ENCODE results near the gene MED12.

Gene MED12

GRCh38 chrX:71184092-71184491 lies 65.7 kb downstream of the MED12 start:
- TF ChIP-seq EZH2 (optimal IDR thresholded peaks at IDR 0.05; ENCODE audit: low read depth, low read length) = no peak
- TF ChIP-seq EZH2phosphoT487 (IDR thresholded peaks at IDR 0.05; ENCODE audit: low read length) = no peak
- TF ChIP-seq, protein P1, sequence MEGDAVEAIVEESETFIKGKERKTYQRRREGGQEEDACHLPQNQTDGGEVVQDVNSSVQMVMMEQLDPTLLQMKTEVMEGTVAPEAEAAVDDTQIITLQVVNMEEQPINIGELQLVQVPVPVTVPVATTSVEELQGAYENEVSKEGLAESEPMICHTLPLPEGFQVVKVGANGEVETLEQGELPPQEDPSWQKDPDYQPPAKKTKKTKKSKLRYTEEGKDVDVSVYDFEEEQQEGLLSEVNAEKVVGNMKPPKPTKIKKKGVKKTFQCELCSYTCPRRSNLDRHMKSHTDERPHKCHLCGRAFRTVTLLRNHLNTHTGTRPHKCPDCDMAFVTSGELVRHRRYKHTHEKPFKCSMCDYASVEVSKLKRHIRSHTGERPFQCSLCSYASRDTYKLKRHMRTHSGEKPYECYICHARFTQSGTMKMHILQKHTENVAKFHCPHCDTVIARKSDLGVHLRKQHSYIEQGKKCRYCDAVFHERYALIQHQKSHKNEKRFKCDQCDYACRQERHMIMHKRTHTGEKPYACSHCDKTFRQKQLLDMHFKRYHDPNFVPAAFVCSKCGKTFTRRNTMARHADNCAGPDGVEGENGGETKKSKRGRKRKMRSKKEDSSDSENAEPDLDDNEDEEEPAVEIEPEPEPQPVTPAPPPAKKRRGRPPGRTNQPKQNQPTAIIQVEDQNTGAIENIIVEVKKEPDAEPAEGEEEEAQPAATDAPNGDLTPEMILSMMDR (IDR thresholded peaks at IDR 0.05; ENCODE audit: low read length) = no peak
- H3K27me3 ChIP-seq (replicated peaks; ENCODE audit: insufficient read depth, low read length) = no peaks in the 10 kb centered on the region
- H3K4me3 ChIP-seq (ENCODE audit: low read length) = no peak overlapping the region
- no peaks in the 10 kb centered on the region for H3K79me2 ChIP-seq (ENCODE audit: low read length)
- peaks cover 11% of the 10 kb centered on the region for H3F3A ChIP-seq (ENCODE audit: insufficient read depth, low read length)
- no peak overlapping the region for H2AFZ ChIP-seq (ENCODE audit: low read length)
- no peaks in the 10 kb centered on the region for H3K9me2 ChIP-seq (replicated peaks; ENCODE audit: insufficient read depth, low read length)
- H3K36me3 ChIP-seq (replicated peaks; ENCODE audit: insufficient read depth, low read length) = no peaks in the 10 kb centered on the region
- no peak overlapping the region for H3K27ac ChIP-seq (ENCODE audit: low read length)
- no peak overlapping the region for H3K9ac ChIP-seq (ENCODE audit: low read length)
- no peak overlapping the region for H3K4me2 ChIP-seq (ENCODE audit: low read depth, low read length)
- no peaks in the 10 kb centered on the region for H4K20me1 ChIP-seq (ENCODE audit: insufficient read depth, low read length)
- peaks cover 5% of the 10 kb centered on the region; the same call in 1 of the 2 replicates for H3K4me1 ChIP-seq (ENCODE audit: low read length)
- DNase-seq = no peak
- H3K9me3 ChIP-seq (replicated peaks; ENCODE audit: insufficient read depth, low read length) = no peaks in the 10 kb centered on the region

- Histone ChIP-seq H3K4me1 (ENCODE audit: low read length) (peaks cover 5% of the 10 kb centered on the region; the same call in 1 of the 2 replicates), H3K9me2 (replicated peaks; ENCODE audit: insufficient read depth, low read length) (no peaks in the 10 kb centered on the region), H4K20me1 (ENCODE audit: insufficient read depth, low read length) (no peaks in the 10 kb centered on the region), H3K9me3 (replicated peaks; ENCODE audit: insufficient read depth, low read length) (no peaks in the 10 kb centered on the region), H2AFZ (ENCODE audit: low read length) (no peak overlapping the region), H3F3A (ENCODE audit: insufficient read depth, low read length) (peaks cover 11% of the 10 kb centered on the region), H3K36me3 (replicated peaks; ENCODE audit: insufficient read depth, low read length) (no peaks in the 10 kb centered on the region), H3K27ac (ENCODE audit: low read length) (no peak overlapping the region), H3K79me2 (ENCODE audit: low read length) (no peaks in the 10 kb centered on the region), H3K4me3 (ENCODE audit: low read length) (no peak overlapping the region), H3K4me2 (ENCODE audit: low read depth, low read length) (no peak overlapping the region), H3K9ac (ENCODE audit: low read length) (no peak overlapping the region), H3K27me3 (replicated peaks; ENCODE audit: insufficient read depth, low read length) (no peaks in the 10 kb centered on the region)
- TF ChIP-seq EZH2 (optimal IDR thresholded peaks at IDR 0.05; ENCODE audit: low read depth, low read length) (no peak), EZH2phosphoT487 (IDR thresholded peaks at IDR 0.05; ENCODE audit: low read length) (no peak)
- TF ChIP-seq, protein P1 (IDR thresholded peaks at IDR 0.05; ENCODE audit: low read length) = no peak
- DNase-seq = no peak
Measured at GRCh38 chrX:71184803-71185495, 66.6 kb downstream of the MED12 start.

- Histone ChIP-seq H2AFZ (ENCODE audit: low read length) (no peak overlapping the region), H3K4me1 (ENCODE audit: low read length) (no peaks in the 10 kb centered on the region)
Measured at GRCh38 chrX:71191248-71191647, 72.9 kb downstream of the MED12 start.

More at GRCh38 chrX:71191248-71191647, 72.9 kb downstream of the MED12 start:
- Histone ChIP-seq H3K9ac (ENCODE audit: low read length) (no peak overlapping the region), H3F3A (ENCODE audit: insufficient read depth, low read length) (no peaks in the 10 kb centered on the region), H3K9me3 (replicated peaks; ENCODE audit: insufficient read depth, low read length) (no peaks in the 10 kb centered on the region), H3K4me2 (ENCODE audit: low read depth, low read length) (no peak overlapping the region), H3K9me2 (replicated peaks; ENCODE audit: insufficient read depth, low read length) (no peaks in the 10 kb centered on the region), H3K79me2 (ENCODE audit: low read length) (no peaks in the 10 kb centered on the region), H3K27ac (ENCODE audit: low read length) (no peak overlapping the region), H3K36me3 (replicated peaks; ENCODE audit: insufficient read depth, low read length) (no peaks in the 10 kb centered on the region), H3K27me3 (replicated peaks; ENCODE audit: insufficient read depth, low read length) (no peaks in the 10 kb centered on the region), H4K20me1 (ENCODE audit: insufficient read depth, low read length) (no peaks in the 10 kb centered on the region), H3K4me3 (ENCODE audit: low read length) (no peak overlapping the region)
- no peak for DNase-seq
- TF ChIP-seq EZH2phosphoT487 (IDR thresholded peaks at IDR 0.05; ENCODE audit: low read length) = no peak
- TF ChIP-seq EZH2 (optimal IDR thresholded peaks at IDR 0.05; ENCODE audit: low read depth, low read length) = no peak
- TF ChIP-seq, protein P1 (IDR thresholded peaks at IDR 0.05; ENCODE audit: low read length) = no peak
